PFSK-1 (cell line): Measurements from ENCODE around the gene PPP2R2D.

ENCODE experiments used
- FOXP2 ChIP-seq: optimal IDR thresholded peaks from 2 replicates; pipeline ENCODE3; 2011; ENCODE audit warnings: borderline replicate concordance, control low read depth, inconsistent platforms; ENCODE audit not compliant: insufficient read depth; ENCODE audit errors: extremely low read length, extremely low read depth
- POLR2AphosphoS5 ChIP-seq: IDR thresholded peaks from 2 replicates; pipeline ENCODE4 v1.6.1; 2012; ENCODE audit warnings: low read depth, mild to moderate bottlenecking, control low read depth, low read length, moderate library complexity
- SIN3A ChIP-seq: IDR thresholded peaks from 2 replicates; pipeline ENCODE4 v1.6.1; 2012; ENCODE audit warnings: mild to moderate bottlenecking, low read length, moderate library complexity, borderline replicate concordance; ENCODE audit not compliant: insufficient read depth
- TAF1 ChIP-seq: IDR thresholded peaks from 2 replicates; pipeline ENCODE4 v1.6.1; 2012; ENCODE audit warnings: low read length, control low read depth, borderline replicate concordance; ENCODE audit not compliant: insufficient read depth
- TF ChIP-seq, protein P1 (sequence below), 2 experiments: IDR thresholded peaks; 2 replicates each; pipeline versions ENCODE4 v1.6.1 to v1.8.0; 2011 to 2012; ENCODE audit warnings: low read depth in 2 of 2, low read length in 2 of 2, control low read depth in 1 of 2, inconsistent platforms in 1 of 2, mild to moderate bottlenecking in 1 of 2, moderate library complexity in 1 of 2; ENCODE audit not compliant: insufficient read depth in 1 of 2

Gene PPP2R2D

DNA sequence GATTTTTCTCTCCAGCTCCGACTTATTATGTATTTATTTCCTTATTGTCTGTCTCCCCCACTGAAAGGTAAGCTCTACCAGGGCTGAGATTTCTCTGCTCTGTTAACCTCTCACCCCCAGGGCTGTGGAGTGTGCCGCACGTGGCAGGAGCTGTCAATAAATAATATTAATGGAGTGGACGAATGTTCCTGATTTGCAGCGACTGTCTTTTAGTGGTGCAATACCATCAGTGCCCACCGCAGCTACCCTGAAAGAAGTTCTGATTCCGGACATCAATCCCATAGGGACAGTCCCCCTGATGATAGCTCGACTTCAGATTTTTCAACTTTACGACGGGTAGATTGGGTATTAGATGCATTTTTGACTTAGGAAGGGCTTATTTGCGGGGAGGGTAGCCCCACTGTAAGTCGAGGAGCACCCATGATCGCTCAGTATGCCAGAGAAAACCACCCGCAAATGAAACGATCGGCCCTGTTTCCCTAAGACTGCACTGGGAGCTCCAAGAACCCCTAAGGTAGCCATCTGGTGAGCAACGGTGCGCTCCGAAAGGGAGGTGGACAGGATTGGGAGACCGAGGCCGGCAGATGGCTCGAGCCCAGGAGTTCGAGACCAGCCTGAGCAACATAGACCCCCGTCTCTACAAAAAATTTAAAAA, 986 bp upstream of the PPP2R2D start:
- TF ChIP-seq TAF1 (no peak), POLR2AphosphoS5 (no peak), FOXP2 (no peak), SIN3A (no peak)
- TF ChIP-seq, protein P1, sequence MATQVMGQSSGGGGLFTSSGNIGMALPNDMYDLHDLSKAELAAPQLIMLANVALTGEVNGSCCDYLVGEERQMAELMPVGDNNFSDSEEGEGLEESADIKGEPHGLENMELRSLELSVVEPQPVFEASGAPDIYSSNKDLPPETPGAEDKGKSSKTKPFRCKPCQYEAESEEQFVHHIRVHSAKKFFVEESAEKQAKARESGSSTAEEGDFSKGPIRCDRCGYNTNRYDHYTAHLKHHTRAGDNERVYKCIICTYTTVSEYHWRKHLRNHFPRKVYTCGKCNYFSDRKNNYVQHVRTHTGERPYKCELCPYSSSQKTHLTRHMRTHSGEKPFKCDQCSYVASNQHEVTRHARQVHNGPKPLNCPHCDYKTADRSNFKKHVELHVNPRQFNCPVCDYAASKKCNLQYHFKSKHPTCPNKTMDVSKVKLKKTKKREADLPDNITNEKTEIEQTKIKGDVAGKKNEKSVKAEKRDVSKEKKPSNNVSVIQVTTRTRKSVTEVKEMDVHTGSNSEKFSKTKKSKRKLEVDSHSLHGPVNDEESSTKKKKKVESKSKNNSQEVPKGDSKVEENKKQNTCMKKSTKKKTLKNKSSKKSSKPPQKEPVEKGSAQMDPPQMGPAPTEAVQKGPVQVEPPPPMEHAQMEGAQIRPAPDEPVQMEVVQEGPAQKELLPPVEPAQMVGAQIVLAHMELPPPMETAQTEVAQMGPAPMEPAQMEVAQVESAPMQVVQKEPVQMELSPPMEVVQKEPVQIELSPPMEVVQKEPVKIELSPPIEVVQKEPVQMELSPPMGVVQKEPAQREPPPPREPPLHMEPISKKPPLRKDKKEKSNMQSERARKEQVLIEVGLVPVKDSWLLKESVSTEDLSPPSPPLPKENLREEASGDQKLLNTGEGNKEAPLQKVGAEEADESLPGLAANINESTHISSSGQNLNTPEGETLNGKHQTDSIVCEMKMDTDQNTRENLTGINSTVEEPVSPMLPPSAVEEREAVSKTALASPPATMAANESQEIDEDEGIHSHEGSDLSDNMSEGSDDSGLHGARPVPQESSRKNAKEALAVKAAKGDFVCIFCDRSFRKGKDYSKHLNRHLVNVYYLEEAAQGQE (IDR thresholded peaks at IDR 0.05; ENCODE audit: insufficient read depth in 1 of 2, low read depth in 2 of 2, low read length in 2 of 2) = no peak

DNA sequence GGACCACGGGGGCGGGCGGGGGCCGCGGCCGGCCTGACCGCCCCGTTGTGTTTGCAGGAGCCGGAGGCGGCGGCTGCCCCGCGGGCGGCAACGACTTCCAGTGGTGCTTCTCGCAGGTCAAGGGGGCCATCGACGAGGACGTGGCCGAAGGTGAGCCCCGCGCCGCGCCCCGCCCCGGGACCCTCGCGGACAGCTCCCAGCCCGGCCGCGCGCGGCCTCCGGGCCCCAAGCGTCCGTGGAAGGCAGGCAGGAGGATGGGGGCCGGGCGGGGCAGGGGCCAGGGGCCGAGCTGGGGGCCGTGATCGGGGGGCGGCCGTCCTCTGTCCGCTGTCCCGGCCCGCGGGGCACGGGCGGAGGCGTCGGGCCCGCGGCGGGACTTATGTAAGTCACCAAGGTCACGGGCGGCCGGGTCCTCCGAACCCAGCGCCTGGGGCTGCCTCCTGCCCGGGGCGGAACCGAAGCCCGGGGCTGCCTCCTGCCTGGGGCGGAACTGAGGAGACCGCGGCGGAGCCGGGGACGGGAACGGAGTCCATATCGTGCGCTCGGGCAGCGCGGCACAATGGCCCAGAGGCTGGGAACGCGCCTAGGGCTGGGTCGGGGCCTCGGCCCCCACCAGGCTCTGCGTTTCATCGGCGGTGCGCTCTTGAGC, 497 bp downstream of the PPP2R2D start:
- TF ChIP-seq TAF1 = no peak
- no peak for TF ChIP-seq SIN3A
- TF ChIP-seq POLR2AphosphoS5 = no peak
- TF ChIP-seq, protein P1 (IDR thresholded peaks at IDR 0.05; ENCODE audit: insufficient read depth in 1 of 2, low read depth in 2 of 2, low read length in 2 of 2) = no peak
- TF ChIP-seq FOXP2 = no peak

DNA sequence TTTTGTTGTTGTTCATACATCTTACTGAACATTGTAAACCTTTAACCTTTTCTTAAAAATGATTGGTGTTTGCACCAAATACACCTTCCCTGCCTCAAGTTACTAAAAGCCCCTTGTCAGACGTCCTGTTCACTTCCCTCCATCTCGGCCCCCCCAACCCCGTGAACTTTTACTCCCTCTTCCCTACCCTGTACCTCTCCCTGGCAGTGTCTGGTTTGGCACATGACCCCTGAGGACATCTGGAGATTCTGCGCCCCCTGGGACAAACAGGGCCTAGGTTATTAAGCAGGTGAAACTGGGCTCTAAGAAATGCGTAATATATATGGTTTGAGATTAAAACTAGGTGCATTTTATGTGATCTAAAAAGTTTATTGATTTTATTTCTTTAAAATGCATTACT, 1.4 kb downstream of the PPP2R2D start:
- TF ChIP-seq FOXP2 (no peak), SIN3A (no peak), POLR2AphosphoS5 (no peak), TAF1 (no peak)
- TF ChIP-seq, protein P1 (IDR thresholded peaks at IDR 0.05; ENCODE audit: insufficient read depth in 1 of 2, low read depth in 2 of 2, low read length in 2 of 2) = no peak

DNA sequence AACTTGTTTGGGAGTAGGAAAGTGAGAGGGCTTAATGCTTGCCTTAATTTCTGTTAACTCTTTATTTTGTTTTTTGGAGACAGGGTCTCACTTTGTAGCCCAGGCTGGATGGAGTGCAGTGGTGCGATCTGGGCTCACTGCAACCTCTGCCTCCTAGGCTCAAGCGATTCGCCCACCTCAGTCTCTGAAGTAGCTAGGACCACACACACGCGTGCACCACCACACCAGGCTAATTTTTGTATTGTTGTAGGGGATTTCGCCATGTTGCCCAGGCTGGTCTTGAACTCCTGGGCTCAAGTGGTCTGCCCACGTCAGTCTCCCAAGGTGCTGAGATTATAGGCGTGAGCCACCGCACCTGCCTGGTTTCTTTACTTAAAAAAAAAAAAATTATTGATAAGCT, 1.9 kb downstream of the PPP2R2D start:
- TF ChIP-seq, protein P1 (IDR thresholded peaks at IDR 0.05; ENCODE audit: insufficient read depth in 1 of 2, low read depth in 2 of 2, low read length in 2 of 2) = no peak
- TF ChIP-seq TAF1 (no peak), POLR2AphosphoS5 (no peak), FOXP2 (no peak), SIN3A (no peak)

DNA sequence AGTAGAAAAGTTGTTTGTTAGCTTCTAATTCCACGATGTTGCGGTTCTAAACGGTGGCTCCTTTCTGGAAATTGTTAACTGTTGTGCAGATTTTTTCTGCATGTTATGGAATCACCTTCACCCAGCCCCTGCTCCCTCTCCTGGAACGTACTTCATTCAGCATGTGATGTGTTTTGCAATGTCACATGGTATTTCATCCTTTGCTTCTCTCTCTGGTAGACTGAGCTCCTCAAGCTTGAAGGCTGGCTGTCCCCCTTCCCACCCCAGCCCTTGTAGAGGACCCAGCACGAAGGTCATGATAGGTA, 4.4 kb downstream of the PPP2R2D start:
- TF ChIP-seq, protein P1 (IDR thresholded peaks at IDR 0.05; ENCODE audit: insufficient read depth in 1 of 2, low read depth in 2 of 2, low read length in 2 of 2) = no peak
- TF ChIP-seq FOXP2 (no peak), TAF1 (no peak), POLR2AphosphoS5 (no peak), SIN3A (no peak)
